HG03103 (cell line): ENCODE data around the gene WDR35.

Source experiments
- ATAC-seq: cut with Tn5 transposase; IDR thresholded peaks from one replicate; pipeline ENCODE4 v1.9.1; 2021; ENCODE audit warnings: low read depth; ENCODE audit not compliant: unreplicated experiment

Gene WDR35

GRCh38 chr2:19989667-19990415 lies at the start of gene WDR35:
WDR35 (minus strand) TSS chr2:19990105; CDS start chr2:19990015, 90 bp downstream.
- peak; percentile 91 for ATAC-seq

GRCh38 chr2:20037660-20038059 lies 47.8 kb upstream of the WDR35 start:
- no peak for ATAC-seq

GRCh38 chr2:20035955-20036666 lies 46.2 kb upstream of the WDR35 start:
- ATAC-seq = peak; percentile 62

GRCh38 chr2:20034821-20035220 lies 44.9 kb upstream of the WDR35 start:
- ATAC-seq = no peak

GRCh38 chr2:20034218-20034617 lies 44.3 kb upstream of the WDR35 start:
- ATAC-seq = no peak

- ATAC-seq = no peak
These were observed 43.4 kb upstream of the WDR35 start for GRCh38 chr2:20033322-20033721.

- ATAC-seq = no peak
These were observed 40.3 kb upstream of the WDR35 start for GRCh38 chr2:20030224-20030623.

GRCh38 chr2:20027705-20028434 lies 38.0 kb upstream of the WDR35 start:
- no peak for ATAC-seq

- no peak for ATAC-seq
These were observed 37.4 kb upstream of the WDR35 start for GRCh38 chr2:20027260-20027677.

GRCh38 chr2:20025065-20025786 lies 35.3 kb upstream of the WDR35 start:
- no peak for ATAC-seq

- no peak for ATAC-seq
These were observed 33.8 kb upstream of the WDR35 start for GRCh38 chr2:20023688-20024087.

- no peak for ATAC-seq
These were observed 31.6 kb upstream of the WDR35 start for GRCh38 chr2:20021405-20022009.

GRCh38 chr2:20019747-20020146 lies 29.8 kb upstream of the WDR35 start:
- no peak for ATAC-seq

- no peak for ATAC-seq
These were observed 28.8 kb upstream of the WDR35 start for GRCh38 chr2:20018601-20019152.

- ATAC-seq = no peak
These were observed 26.4 kb upstream of the WDR35 start for GRCh38 chr2:20016346-20016745.

- ATAC-seq = no peak
These were observed 25.7 kb upstream of the WDR35 start for GRCh38 chr2:20015482-20016083.

- ATAC-seq = no peak
These were observed 23.4 kb upstream of the WDR35 start for GRCh38 chr2:20013126-20013849.

GRCh38 chr2:20012282-20013125 lies 22.6 kb upstream of the WDR35 start, which contains the start of gene MATN3:
MATN3 (minus strand) TSS chr2:20012668; CDS start chr2:20012631, 37 bp downstream.
- no peak for ATAC-seq
